Skeletal muscle satellite cell (primary cell): ENCODE measurements around the gene LRRC8E.

Source experiments
- H3K27me3 ChIP-seq: 2 replicates; pipeline ENCODE4 v1.7.0; 2013; ENCODE audit warnings: low read length; ENCODE audit not compliant: control insufficient read depth, insufficient read depth
- H3K36me3 ChIP-seq: 2 replicates; pipeline ENCODE4 v1.7.0; 2013; ENCODE audit warnings: mild to moderate bottlenecking, control low read depth, low read length; ENCODE audit not compliant: insufficient read depth
- H3K4me1 ChIP-seq: 2 replicates; pipeline ENCODE4 v1.7.0; 2013; ENCODE audit warnings: low read length; ENCODE audit not compliant: control insufficient read depth, insufficient read depth
- H3K4me2 ChIP-seq: 2 replicates; pipeline ENCODE4 v1.7.0; 2013; ENCODE audit warnings: mild to moderate bottlenecking, low read length
- H3K4me3 ChIP-seq: 2 replicates; pipeline ENCODE4 v1.7.0; 2013; ENCODE audit warnings: low read length
- H3K9ac ChIP-seq: 2 replicates; pipeline ENCODE4 v1.7.0; 2013; ENCODE audit warnings: mild to moderate bottlenecking, low read depth, low read length, moderate library complexity
- H3K9me3 ChIP-seq: replicated peaks from 2 replicates; pipeline ENCODE4 v1.7.0; 2013; ENCODE audit warnings: mild to moderate bottlenecking, control low read depth, low read length

Gene LRRC8E

GRCh38 chr19:7847664-7848063 is 40.6 kb upstream of the LRRC8E start:
- no peaks in the 10 kb centered on the region for H3K9me3 ChIP-seq
- no peak overlapping the region for H3K4me2 ChIP-seq
- no peaks in the 10 kb centered on the region for H3K4me1 ChIP-seq
- H3K27me3 ChIP-seq, result no peaks in the 10 kb centered on the region
- H3K4me3 ChIP-seq, result no peak overlapping the region
- H3K36me3 ChIP-seq, result no peaks in the 10 kb centered on the region
- H3K9ac ChIP-seq, result no peak overlapping the region

GRCh38 chr19:7848779-7849457 is 39.4 kb upstream of the LRRC8E start:
- Histone ChIP-seq H3K9me3 (no peaks in the 10 kb centered on the region), H3K36me3 (no peaks in the 10 kb centered on the region), H3K9ac (no peak overlapping the region), H3K4me2 (no peak overlapping the region), H3K4me3 (no peak overlapping the region), H3K4me1 (no peaks in the 10 kb centered on the region), H3K27me3 (no peaks in the 10 kb centered on the region)

GRCh38 chr19:7849631-7849999 is 38.7 kb upstream of the LRRC8E start:
- Histone ChIP-seq H3K9me3 (no peaks in the 10 kb centered on the region), H3K4me3 (no peak overlapping the region), H3K4me1 (no peaks in the 10 kb centered on the region), H3K27me3 (no peaks in the 10 kb centered on the region), H3K4me2 (no peak overlapping the region), H3K9ac (no peak overlapping the region), H3K36me3 (no peaks in the 10 kb centered on the region)

GRCh38 chr19:7850000-7850813 is 38.1 kb upstream of the LRRC8E start:
- H3K36me3 ChIP-seq, result no peaks in the 10 kb centered on the region
- H3K27me3 ChIP-seq, result no peaks in the 10 kb centered on the region
- no peak overlapping the region for H3K4me2 ChIP-seq
- no peaks in the 10 kb centered on the region for H3K4me1 ChIP-seq
- H3K9me3 ChIP-seq, result no peaks in the 10 kb centered on the region
- no peak overlapping the region for H3K9ac ChIP-seq
- no peak overlapping the region for H3K4me3 ChIP-seq

GRCh38 chr19:7850945-7851622 is 37.2 kb upstream of the LRRC8E start:
- Histone ChIP-seq H3K4me1 (no peaks in the 10 kb centered on the region), H3K9me3 (no peaks in the 10 kb centered on the region), H3K4me2 (no peak overlapping the region), H3K36me3 (no peaks in the 10 kb centered on the region), H3K27me3 (no peaks in the 10 kb centered on the region), H3K9ac (no peak overlapping the region), H3K4me3 (no peak overlapping the region)

GRCh38 chr19:7851623-7852500 is 36.4 kb upstream of the LRRC8E start:
- Histone ChIP-seq H3K4me1 (no peaks in the 10 kb centered on the region), H3K9ac (no peak overlapping the region), H3K36me3 (no peaks in the 10 kb centered on the region), H3K4me2 (no peak overlapping the region), H3K4me3 (no peak overlapping the region), H3K27me3 (no peaks in the 10 kb centered on the region), H3K9me3 (no peaks in the 10 kb centered on the region)

GRCh38 chr19:7852851-7853769 is 35.2 kb upstream of the LRRC8E start:
- Histone ChIP-seq H3K4me3 (no peak overlapping the region), H3K9me3 (no peaks in the 10 kb centered on the region), H3K9ac (no peak overlapping the region), H3K4me1 (no peaks in the 10 kb centered on the region), H3K4me2 (no peak overlapping the region), H3K27me3 (no peaks in the 10 kb centered on the region), H3K36me3 (no peaks in the 10 kb centered on the region)

- H3K9ac ChIP-seq, result no peak overlapping the region
- H3K4me1 ChIP-seq, result no peaks in the 10 kb centered on the region
- H3K36me3 ChIP-seq, result no peaks in the 10 kb centered on the region
- H3K27me3 ChIP-seq, result no peaks in the 10 kb centered on the region
- no peaks in the 10 kb centered on the region for H3K9me3 ChIP-seq
- no peak overlapping the region for H3K4me3 ChIP-seq
- H3K4me2 ChIP-seq, result no peak overlapping the region
Observed at GRCh38 chr19:7853770-7854128, 34.6 kb upstream of the LRRC8E start.

- no peak overlapping the region for H3K4me3 ChIP-seq
- H3K4me1 ChIP-seq, result no peaks in the 10 kb centered on the region
- no peak overlapping the region for H3K9ac ChIP-seq
- H3K36me3 ChIP-seq, result no peaks in the 10 kb centered on the region
- no peaks in the 10 kb centered on the region for H3K27me3 ChIP-seq
- no peak overlapping the region for H3K4me2 ChIP-seq
- H3K9me3 ChIP-seq, result no peaks in the 10 kb centered on the region
Observed at GRCh38 chr19:7855426-7856108, 32.7 kb upstream of the LRRC8E start.

GRCh38 chr19:7856109-7856591 is 32.2 kb upstream of the LRRC8E start:
- no peak overlapping the region for H3K9ac ChIP-seq
- H3K9me3 ChIP-seq, result no peaks in the 10 kb centered on the region
- no peak overlapping the region for H3K4me2 ChIP-seq
- H3K27me3 ChIP-seq, result no peaks in the 10 kb centered on the region
- no peaks in the 10 kb centered on the region for H3K4me1 ChIP-seq
- H3K4me3 ChIP-seq, result no peak overlapping the region
- H3K36me3 ChIP-seq, result no peaks in the 10 kb centered on the region
